ENCODE measurements around the gene EZR. TPM values are rescaled to one million over a fixed set of nuclear protein-coding genes. Genes with fewer than 3 reads are reported as not detected.

EZR gene
- total and polyA plus RNA-seq, 2 of the 8 experiments (the other 6 are each of a cell fraction or from before 2014, with no cell fraction given) = 122 to 286 TPM

DNA sequence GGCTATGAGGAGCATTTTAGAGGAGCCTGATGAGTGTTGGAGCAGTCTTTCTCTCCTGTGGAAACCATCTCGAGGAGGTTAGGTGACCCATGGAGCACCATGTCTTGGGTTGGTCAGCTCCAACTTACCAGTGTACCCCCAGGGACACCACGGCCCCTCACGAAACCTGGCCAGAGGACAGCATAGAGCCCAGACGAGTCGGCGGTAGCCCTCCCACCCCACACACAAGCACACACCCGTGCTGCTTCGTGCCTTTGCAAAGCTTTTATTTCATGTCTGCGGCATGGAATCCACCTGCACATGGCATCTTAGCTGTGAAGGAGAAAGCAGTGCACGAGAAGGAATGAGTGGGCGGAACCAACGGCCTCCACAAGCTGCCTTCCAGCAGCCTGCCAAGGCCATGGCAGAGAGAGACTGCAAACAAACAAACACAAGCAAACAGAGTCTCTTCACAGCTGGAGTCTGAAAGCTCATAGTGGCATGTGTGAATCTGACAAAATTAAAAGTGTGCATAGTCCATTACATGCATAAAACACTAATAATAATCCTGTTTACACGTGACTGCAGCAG, 53.6 kb downstream of the EZR start:
- Histone ChIP-seq H2AK5ac (ENCODE audit: low read depth, low read length) (no peak overlapping the region), H3K9me3 (ENCODE audit: insufficient read depth in 2 of 2, low read depth in 1 of 2, low read length in 1 of 2) (no peaks in the 10 kb centered on the region), H3K18ac (ENCODE audit: extremely low read depth, low read length) (no peak overlapping the region), H3K27ac (ENCODE audit: low read depth, low read length) (no peak overlapping the region), H2AFZ (ENCODE audit: low read length) (no peak overlapping the region), H2BK15ac (ENCODE audit: low read length) (no peak overlapping the region), H3K4me1 (replicated peaks in 1 of 4; ENCODE audit: control insufficient read depth in 3 of 4, insufficient read depth in 4 of 4, low read length in 3 of 4) (peaks cover 0 to 4% (median 3%) of the 10 kb centered on the region in 4 experiments; a peak in 5 of 7 replicates), H3K14ac (ENCODE audit: insufficient read length) (no peak overlapping the region), H3K79me1 (ENCODE audit: low read depth, low read length) (no peaks in the 10 kb centered on the region), H2BK12ac (ENCODE audit: low read depth, low read length) (no peak overlapping the region), H3K23ac (ENCODE audit: insufficient read length) (no peak overlapping the region), H4K91ac (replicated peaks; ENCODE audit: insufficient read length, low read length) (no peak overlapping the region), H4K20me1 (replicated peaks in 1 of 2; ENCODE audit: control insufficient read depth in 1 of 2, insufficient read depth in 2 of 2, low read length in 2 of 2) (peaks cover 1 to 14% of the 10 kb centered on the region in 2 experiments), H3K36me3 (ENCODE audit: control insufficient read depth in 2 of 4, insufficient read depth in 4 of 4, low read length in 3 of 4) (peaks cover 39 to 62% (median 50%) of the 10 kb centered on the region in 4 experiments), H3K4me3 (ENCODE audit: extremely low read depth in 1 of 4, insufficient read depth in 2 of 4, low read depth in 3 of 4, low read length in 4 of 4) (no peak overlapping the region), H3K56ac (replicated peaks; ENCODE audit: insufficient read length, low read depth, low read length) (no peak overlapping the region), H3K23me2 (ENCODE audit: low read depth, low read length) (no peaks in the 10 kb centered on the region; the same call in 1 of the 2 replicates), H3K4me2 (ENCODE audit: insufficient read depth in 1 of 2, low read depth in 2 of 2, low read length in 2 of 2) (no peak overlapping the region), H2BK120ac (replicated peaks; ENCODE audit: low read depth, low read length) (no peak overlapping the region), H3K27me3 (replicated peaks in 1 of 4; ENCODE audit: control insufficient read depth in 3 of 4, extremely low read depth in 1 of 4, insufficient read depth in 3 of 4, low read length in 3 of 4) (no peaks in the 10 kb centered on the region), H4K5ac (ENCODE audit: insufficient read length, low read depth, low read length) (no peak overlapping the region), H4K8ac (ENCODE audit: extremely low read depth, insufficient read depth, low read length) (no peak overlapping the region; the same call in 1 of the 2 replicates), H2BK5ac (ENCODE audit: low read depth, low read length) (no peak overlapping the region), H3K79me2 (ENCODE audit: control insufficient read depth in 1 of 2, insufficient read depth in 2 of 2, low read length in 2 of 2) (no peaks in the 10 kb centered on the region), H2BK20ac (ENCODE audit: low read length) (no peak overlapping the region), H3K4ac (replicated peaks; ENCODE audit: insufficient read length, low read depth, low read length) (no peak overlapping the region), H3K9ac (replicated peaks in 1 of 4; ENCODE audit: extremely low read depth in 1 of 4, low read depth in 3 of 4, low read length in 3 of 4) (no peak overlapping the region)
- POLR2A ChIA-PET (ENCODE audit: partially characterized antibody) = interaction anchor here (0.6 to 9.0 kb wide), 12 partner anchors 10 to 796 kb away, joined by 3 to 75 read pairs (median 6); partner anchors contain the start of gene DYNLT1
- WGBS, 2 experiments (ENCODE audit: extremely low coverage in 1 of 2, insufficient coverage in 1 of 2, insufficient read length in 1 of 2, insufficient replicate concordance in 2 of 2, low coverage in 1 of 2, low lambda C conversion rate in 2 of 2, missing lambda C conversion rate in 1 of 2) = 88% methylated on average over 13 of the region's 13 CpGs; no CpG with 5 or more reads in 1 of the 2 experiments
- DNase-seq (ENCODE audit: low read depth in 1 of 2, low spot score in 2 of 2) (no peak), FAIRE-seq (no peak)
- CTCF ChIA-PET (ENCODE audit: partially characterized antibody) = interaction anchor here (0.7 to 3.3 kb wide), 11 partner anchors 8 to 207 kb away, joined by 3 to 15 read pairs (median 6); no protein-coding TSS in a partner anchor
